GM21515 (cell line): ENCODE data around the gene ATP13A5.
A peak's percentile ranks its signal among the peaks of the same experiment; 100 is the strongest.

Experiments used
- ATAC-seq: cut with Tn5 transposase; IDR thresholded peaks from one replicate; pipeline ENCODE4 v1.9.1; 2021; ENCODE audit not compliant: unreplicated experiment

ATP13A5 gene

GRCh38 chr3:193346259-193346658 lies 32.3 kb downstream of the ATP13A5 start:
- no peak for ATAC-seq

GRCh38 chr3:193345431-193345830 lies 33.1 kb downstream of the ATP13A5 start:
- ATAC-seq: no peak

- no peak for ATAC-seq
These were observed 34.1 kb downstream of the ATP13A5 start for GRCh38 chr3:193344486-193344885.

GRCh38 chr3:193343726-193344222 lies 34.8 kb downstream of the ATP13A5 start:
- ATAC-seq: no peak

GRCh38 chr3:193342551-193342950 lies 36.0 kb downstream of the ATP13A5 start:
- ATAC-seq: no peak

GRCh38 chr3:193335031-193335430 lies 43.5 kb downstream of the ATP13A5 start:
- ATAC-seq: no peak

- ATAC-seq: no peak
These were observed 45.3 kb downstream of the ATP13A5 start for GRCh38 chr3:193333229-193333628.

- no peak for ATAC-seq
These were observed 47.9 kb downstream of the ATP13A5 start for GRCh38 chr3:193330555-193331204.

- no peak for ATAC-seq
These were observed 60.8 kb downstream of the ATP13A5 start for GRCh38 chr3:193317682-193318300.

GRCh38 chr3:193314161-193314560 lies 64.4 kb downstream of the ATP13A5 start:
- no peak for ATAC-seq

GRCh38 chr3:193313061-193313958 lies 65.2 kb downstream of the ATP13A5 start:
- no peak for ATAC-seq

- ATAC-seq: no peak
These were observed 67.4 kb downstream of the ATP13A5 start for GRCh38 chr3:193310914-193311723.

- ATAC-seq: no peak
These were observed 73.2 kb downstream of the ATP13A5 start for GRCh38 chr3:193305356-193305755.

- no peak for ATAC-seq
These were observed 77.1 kb downstream of the ATP13A5 start for GRCh38 chr3:193301433-193301832.

GRCh38 chr3:193297421-193297820 lies 81.1 kb downstream of the ATP13A5 start:
- ATAC-seq: peak; percentile 48

- no peak for ATAC-seq
These were observed 82.6 kb downstream of the ATP13A5 start for GRCh38 chr3:193295985-193296384.

GRCh38 chr3:193292386-193292785 lies 86.2 kb downstream of the ATP13A5 start:
- no peak for ATAC-seq

- ATAC-seq: no peak
These were observed 107.3 kb downstream of the ATP13A5 start for GRCh38 chr3:193271101-193271840.

- ATAC-seq: no peak
These were observed 108.1 kb downstream of the ATP13A5 start for GRCh38 chr3:193270451-193270850.
